Heart left ventricle (tissue), 13 donors: ENCODE measurements around the gene KIAA1191.

Experiments
- POLR2A ChIP-seq, 2 donors: fragments of 450-650 bp; IDR thresholded peaks; one replicate each; pipeline ENCODE4 v1.6.1; 2017; ENCODE audit warnings: antibody characterized with exemption in 2 of 2, mild to moderate bottlenecking in 2 of 2, moderate library complexity in 2 of 2
- TF ChIP-seq, protein P1 (sequence below), 12 donors: fragments of 200-600 bp; sonication (generic) in 4 of 12; IDR thresholded peaks; one replicate each; pipeline versions ENCODE4 v1.5.0 to v1.8.0; 2018 to 2022; ENCODE audit warnings: antibody characterized with exemption in 12 of 12, mild to moderate bottlenecking in 5 of 12
- donor health status: ischemic (EF 13 %, LVEDD 7.1; RV severe dilation, severe dysfunction).
- donor health status: DM: no; HTN: yes; CAD: no.
- donor health status: DM: no; HTN: no; CAD: no.
- donor health status: ischemic (EF 25% LVEDD 6.9; RV normal size, moderate dysfunction).
- donor health status: ischemic (EF 25% LVEDD 5.7; RV mildly dilated, moderate dysfunction).
- donor health status: ischemic (EF 35%, LVEDD 5.7; RV mildly dilated, moderate dysfunction).
- donor health status: nonischemic (EF 11% LVEDD 7.7; RV severe dilation, severe dysfunction).
- donor health status: DM: yes; HTN: yes; CAD: no.
- donor health status: PGD.
- donor health status: ischemic (EF 29% LVEDD 5.4; RV normal size, mild dysfunction).
- donor health status: nonischemic (EF 23%, LVEDD 6.1; RV moderate dilation, normal function).

DNA sequence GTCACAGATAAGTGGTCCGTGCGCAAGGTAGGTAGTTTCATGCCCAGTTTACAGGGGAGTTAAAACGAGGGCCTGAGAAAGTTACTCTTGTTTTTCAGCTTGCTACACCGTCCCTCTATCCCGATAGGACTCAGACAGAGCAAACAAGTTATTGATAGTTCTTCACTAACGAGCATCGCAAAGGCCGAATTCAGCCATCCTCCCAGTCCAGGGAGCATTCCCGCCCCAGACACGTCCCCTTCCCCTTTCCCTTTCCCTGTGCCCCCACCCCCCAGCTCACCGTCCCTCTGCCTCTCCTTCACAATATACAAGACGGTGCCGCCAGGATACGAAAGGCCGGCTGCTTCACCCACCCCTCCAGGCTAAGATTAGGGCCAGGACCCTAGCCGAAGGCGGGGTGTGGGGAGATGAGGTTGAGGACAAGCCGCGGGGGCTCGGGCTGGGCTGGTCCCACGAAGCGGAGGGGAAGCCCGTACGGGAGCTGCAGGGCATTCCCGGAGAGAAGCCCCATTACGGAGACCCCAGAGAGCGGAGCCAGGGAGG is 599 bp downstream of the KIAA1191 start:
- TF ChIP-seq, protein P1, sequence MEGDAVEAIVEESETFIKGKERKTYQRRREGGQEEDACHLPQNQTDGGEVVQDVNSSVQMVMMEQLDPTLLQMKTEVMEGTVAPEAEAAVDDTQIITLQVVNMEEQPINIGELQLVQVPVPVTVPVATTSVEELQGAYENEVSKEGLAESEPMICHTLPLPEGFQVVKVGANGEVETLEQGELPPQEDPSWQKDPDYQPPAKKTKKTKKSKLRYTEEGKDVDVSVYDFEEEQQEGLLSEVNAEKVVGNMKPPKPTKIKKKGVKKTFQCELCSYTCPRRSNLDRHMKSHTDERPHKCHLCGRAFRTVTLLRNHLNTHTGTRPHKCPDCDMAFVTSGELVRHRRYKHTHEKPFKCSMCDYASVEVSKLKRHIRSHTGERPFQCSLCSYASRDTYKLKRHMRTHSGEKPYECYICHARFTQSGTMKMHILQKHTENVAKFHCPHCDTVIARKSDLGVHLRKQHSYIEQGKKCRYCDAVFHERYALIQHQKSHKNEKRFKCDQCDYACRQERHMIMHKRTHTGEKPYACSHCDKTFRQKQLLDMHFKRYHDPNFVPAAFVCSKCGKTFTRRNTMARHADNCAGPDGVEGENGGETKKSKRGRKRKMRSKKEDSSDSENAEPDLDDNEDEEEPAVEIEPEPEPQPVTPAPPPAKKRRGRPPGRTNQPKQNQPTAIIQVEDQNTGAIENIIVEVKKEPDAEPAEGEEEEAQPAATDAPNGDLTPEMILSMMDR (IDR thresholded peaks at IDR 0.05), result no peak
- TF ChIP-seq POLR2A (IDR thresholded peaks at IDR 0.05), result no peak
